Trophoblast cell (in vitro differentiated cells and primary cell): ENCODE results near the gene STARD6.

Experiments used
- DNase-seq, 2 donors: peaks; one replicate each; pipeline ENCODE4 v3.0.0-alpha.2; 2016
- H2AFZ ChIP-seq: 2 replicates; pipeline ENCODE4 v1.6.1; 2013; ENCODE audit warnings: low read length, moderate library complexity, mild to moderate bottlenecking; ENCODE audit not compliant: insufficient read depth, poor library complexity
- H2AK5ac ChIP-seq: 2 replicates; pipeline ENCODE4 v1.6.1; 2013; ENCODE audit warnings: mild to moderate bottlenecking, low read length
- H2BK120ac ChIP-seq: 2 replicates; pipeline ENCODE4 v1.6.1; 2013; ENCODE audit warnings: low read length, mild to moderate bottlenecking, moderate library complexity; ENCODE audit not compliant: insufficient read depth, poor library complexity
- H2BK12ac ChIP-seq: 2 replicates; pipeline ENCODE4 v1.6.1; 2013; ENCODE audit warnings: mild to moderate bottlenecking, low read length, moderate library complexity
- H2BK5ac ChIP-seq: 2 replicates; pipeline ENCODE4 v1.6.1; 2013; ENCODE audit warnings: low read length, low read depth, moderate library complexity, mild to moderate bottlenecking; ENCODE audit not compliant: poor library complexity
- H3K14ac ChIP-seq: 2 replicates; pipeline ENCODE4 v1.6.1; 2013; ENCODE audit warnings: mild to moderate bottlenecking, low read length
- H3K18ac ChIP-seq: 2 replicates; pipeline ENCODE4 v1.6.1; 2013; ENCODE audit warnings: mild to moderate bottlenecking, low read length
- H3K23ac ChIP-seq: 2 replicates; pipeline ENCODE4 v1.6.1; 2013; ENCODE audit warnings: low read length
- H3K27ac ChIP-seq: 2 replicates; pipeline ENCODE4 v1.5.1; 2013; ENCODE audit warnings: low read depth, mild to moderate bottlenecking, inconsistent platforms, low read length, moderate library complexity
- H3K27me3 ChIP-seq: 2 replicates; pipeline ENCODE4 v1.6.1; 2013; ENCODE audit warnings: inconsistent platforms, mild to moderate bottlenecking, low read length, moderate library complexity; ENCODE audit not compliant: insufficient read depth
- H3K36me3 ChIP-seq, 2 experiments: 1 replicate in 1 of 2; 2 replicates in 1 of 2; pipeline ENCODE4 v1.6.1; 2013; ENCODE audit warnings: low read length in 2 of 2, mild to moderate bottlenecking in 2 of 2, moderate library complexity in 1 of 2; ENCODE audit not compliant: insufficient read depth in 2 of 2, control insufficient read depth in 1 of 2
- H3K4ac ChIP-seq: 2 replicates; pipeline ENCODE4 v1.6.1; 2013; ENCODE audit warnings: low read depth, mild to moderate bottlenecking, low read length, moderate library complexity
- H3K4me1 ChIP-seq, 2 experiments: 1 replicate in 1 of 2; 2 replicates in 1 of 2; pipeline ENCODE4 v1.6.1; 2013; ENCODE audit warnings: low read length in 2 of 2, mild to moderate bottlenecking in 2 of 2, moderate library complexity in 1 of 2; ENCODE audit not compliant: insufficient read depth in 2 of 2, control insufficient read depth in 1 of 2
- H3K4me2 ChIP-seq: 2 replicates; pipeline ENCODE4 v1.6.1; 2013; ENCODE audit warnings: inconsistent platforms, mild to moderate bottlenecking, low read length, moderate library complexity
- H3K4me3 ChIP-seq: 2 replicates; pipeline ENCODE4 v1.5.1; 2013; ENCODE audit warnings: mild to moderate bottlenecking, low read depth, low read length, inconsistent platforms
- H3K79me1 ChIP-seq: one replicate; pipeline ENCODE4 v1.6.1; 2013; ENCODE audit warnings: low read length
- H3K79me2 ChIP-seq: 2 replicates; pipeline ENCODE4 v1.6.1; 2013; ENCODE audit warnings: low read length, mild to moderate bottlenecking; ENCODE audit not compliant: control insufficient read depth, insufficient read depth, poor library complexity
- H3K9ac ChIP-seq: 2 replicates; pipeline ENCODE4 v1.6.1; 2013; ENCODE audit warnings: mild to moderate bottlenecking, low read length
- H3K9me3 ChIP-seq: 2 replicates; pipeline ENCODE4 v1.6.1; 2013; ENCODE audit warnings: low read depth, mild to moderate bottlenecking, control low read depth, inconsistent platforms, low read length; ENCODE audit not compliant: insufficient read depth
- H4K12ac ChIP-seq: 2 replicates; pipeline ENCODE4 v1.6.1; 2013; ENCODE audit warnings: low read depth, mild to moderate bottlenecking, low read length, moderate library complexity
- H4K8ac ChIP-seq: 2 replicates; pipeline ENCODE4 v1.6.1; 2013; ENCODE audit warnings: low read depth, mild to moderate bottlenecking, low read length, moderate library complexity
- H4K91ac ChIP-seq: one replicate; pipeline ENCODE4 v1.6.1; 2013; ENCODE audit warnings: low read depth, mild to moderate bottlenecking, low read length, moderate library complexity
- WGBS: extraction: QIAGEN DNeasy Blood & Tissue Kit; methylation state at CpG from one replicate; pipeline ENCODE4 v1.1.7; 2013; ENCODE audit warnings: missing lambda C conversion rate; ENCODE audit not compliant: insufficient read length, insufficient coverage; ENCODE audit errors: extremely low coverage; 5-methylcytosine and 5-hydroxymethylcytosine counted together

STARD6 gene

DNA sequence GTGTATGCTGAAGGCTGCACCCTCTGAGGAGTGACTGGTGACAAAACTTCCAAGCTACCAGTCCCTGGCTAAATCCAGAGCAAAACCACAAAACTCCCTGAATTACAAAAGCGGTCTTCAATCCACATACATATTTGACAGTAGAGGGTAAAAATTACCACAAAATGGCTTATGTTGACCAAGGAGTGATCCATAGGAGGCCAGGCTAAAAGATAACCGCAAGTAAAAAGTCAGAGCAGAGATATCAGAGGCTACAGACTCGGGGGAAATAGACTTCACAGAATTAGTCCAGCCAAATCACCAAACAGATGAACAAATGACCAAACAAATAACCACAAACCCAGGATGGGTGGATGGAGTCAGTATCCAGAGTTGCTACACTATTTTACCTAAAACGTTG is 19.4 kb downstream of the STARD6 start:
- Histone ChIP-seq H3K27me3 (no peaks in the 10 kb centered on the region), H3K23ac (no peak overlapping the region), H3K4me3 (no peak overlapping the region)

DNA sequence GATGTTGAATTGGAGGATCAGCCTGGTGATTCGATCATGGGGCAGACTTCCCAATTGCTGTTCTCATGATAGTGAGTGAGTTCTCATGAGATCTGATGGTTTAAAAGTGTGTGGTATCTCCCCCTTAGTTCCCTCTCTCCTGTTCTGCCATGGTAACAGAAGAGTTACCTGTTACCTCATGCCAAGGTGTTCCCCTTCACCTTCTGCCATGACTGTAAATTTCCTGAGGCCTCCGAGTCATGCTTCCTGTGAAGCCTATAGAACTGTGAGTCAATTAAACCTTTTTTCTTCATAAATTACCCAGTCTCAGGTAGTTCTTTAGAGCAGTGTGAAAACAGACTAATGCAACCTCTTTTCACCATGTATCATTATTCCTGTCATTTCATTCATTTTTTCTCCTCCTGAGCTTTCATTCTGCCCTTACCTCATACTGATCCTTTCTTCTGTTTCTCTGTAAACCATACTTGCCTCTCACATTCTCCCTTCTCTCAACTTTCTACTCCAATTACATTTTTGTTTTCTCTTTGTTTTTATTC is 22.0 kb downstream of the STARD6 start:
- Histone ChIP-seq H3K23ac (no peak overlapping the region), H4K12ac (no peak overlapping the region), H2AK5ac (no peak overlapping the region), H4K91ac (no peak overlapping the region), H3K27ac (no peak overlapping the region), H3K9ac (no peak overlapping the region), H3K9me3 (peaks cover 3% of the 10 kb centered on the region), H3K27me3 (no peaks in the 10 kb centered on the region), H2BK12ac (no peak overlapping the region), H3K79me2 (no peaks in the 10 kb centered on the region), H3K36me3 (no peaks in the 10 kb centered on the region), H2BK120ac (no peak overlapping the region), H4K8ac (no peak overlapping the region), H3K4ac (no peak overlapping the region), H2AFZ (no peak overlapping the region), H3K79me1 (no peaks in the 10 kb centered on the region), H2BK5ac (no peak overlapping the region), H3K4me1 (no peaks in the 10 kb centered on the region), H3K18ac (no peak overlapping the region), H3K4me3 (no peak overlapping the region), H3K14ac (no peak overlapping the region), H3K4me2 (no peak overlapping the region)
- WGBS = no CpG with 5 or more reads among the region's 2 CpGs
- no peak for DNase-seq

More for the DNA sequence above, 19.4 kb downstream of the STARD6 start:
- H3K79me1 ChIP-seq = no peaks in the 10 kb centered on the region
- no peak overlapping the region for H3K9ac ChIP-seq
- no peaks in the 10 kb centered on the region for H3K79me2 ChIP-seq
- no peak for DNase-seq
- H3K18ac ChIP-seq = no peak overlapping the region
- no peak overlapping the region for H3K4ac ChIP-seq
- H4K12ac ChIP-seq = no peak overlapping the region
- H2BK12ac ChIP-seq = no peak overlapping the region
- H3K14ac ChIP-seq = no peak overlapping the region
- H3K4me2 ChIP-seq = no peak overlapping the region
- no peak overlapping the region for H4K8ac ChIP-seq
- no peak overlapping the region for H4K91ac ChIP-seq
- no peaks in the 10 kb centered on the region for H3K9me3 ChIP-seq
- H2AK5ac ChIP-seq = no peak overlapping the region
- H2BK120ac ChIP-seq = no peak overlapping the region
- no peak overlapping the region for H2BK5ac ChIP-seq
- no peaks in the 10 kb centered on the region for H3K4me1 ChIP-seq
- no peak overlapping the region for H3K27ac ChIP-seq
- no peak overlapping the region for H2AFZ ChIP-seq
- no CpG with 5 or more reads among the region's 4 CpGs for WGBS
- no peaks in the 10 kb centered on the region for H3K36me3 ChIP-seq

DNA sequence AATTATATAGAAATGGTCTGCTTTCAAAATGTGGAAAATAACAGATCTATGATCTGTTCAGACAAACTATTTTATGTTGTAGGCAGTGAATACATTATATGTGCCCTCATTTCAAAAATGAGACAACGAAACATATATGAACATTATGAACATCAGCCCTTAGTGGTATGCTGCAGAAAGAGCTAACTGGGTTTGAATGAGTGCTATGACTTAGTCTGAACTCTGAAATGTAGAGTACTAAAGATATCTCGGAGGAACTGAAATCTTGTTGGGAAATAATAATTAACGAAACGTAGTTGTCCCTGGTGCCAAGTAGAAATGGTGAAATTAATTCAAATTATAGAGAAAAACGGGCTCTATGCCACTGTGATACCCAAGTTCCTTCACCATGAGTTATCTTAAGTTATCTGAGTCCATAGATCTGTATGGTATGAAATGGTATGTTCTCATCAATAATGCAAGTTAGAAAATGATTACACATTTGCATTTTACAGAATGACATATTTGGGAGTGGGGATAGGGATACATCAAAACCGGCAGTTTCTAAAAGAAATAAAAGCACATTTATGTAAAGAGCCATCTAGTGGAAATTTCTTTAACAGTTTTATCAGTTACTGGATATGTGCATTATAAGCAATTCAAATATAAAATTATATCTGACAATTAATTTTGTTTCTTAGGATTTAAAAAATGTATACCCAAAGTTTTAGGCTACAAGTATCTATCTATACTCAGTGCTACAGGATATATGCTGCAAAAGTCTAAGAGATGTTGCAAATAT is 26.7 kb downstream of the STARD6 start:
- Histone ChIP-seq H2AFZ (no peak overlapping the region), H3K18ac (no peak overlapping the region), H2BK12ac (no peak overlapping the region), H4K91ac (no peak overlapping the region), H3K14ac (no peak overlapping the region), H3K79me1 (no peaks in the 10 kb centered on the region), H3K4ac (no peak overlapping the region), H3K9ac (no peak overlapping the region), H3K27ac (no peak overlapping the region), H3K4me2 (no peak overlapping the region), H2BK120ac (no peak overlapping the region), H3K36me3 (no peaks in the 10 kb centered on the region), H3K27me3 (no peaks in the 10 kb centered on the region), H3K79me2 (no peaks in the 10 kb centered on the region), H3K9me3 (peaks cover 3% of the 10 kb centered on the region), H3K4me1 (no peaks in the 10 kb centered on the region), H2AK5ac (no peak overlapping the region), H3K4me3 (no peak overlapping the region), H3K23ac (no peak overlapping the region), H4K8ac (no peak overlapping the region), H4K12ac (no peak overlapping the region), H2BK5ac (no peak overlapping the region)
- WGBS = no CpG with 5 or more reads among the region's 6 CpGs
- DNase-seq = no peak

DNA sequence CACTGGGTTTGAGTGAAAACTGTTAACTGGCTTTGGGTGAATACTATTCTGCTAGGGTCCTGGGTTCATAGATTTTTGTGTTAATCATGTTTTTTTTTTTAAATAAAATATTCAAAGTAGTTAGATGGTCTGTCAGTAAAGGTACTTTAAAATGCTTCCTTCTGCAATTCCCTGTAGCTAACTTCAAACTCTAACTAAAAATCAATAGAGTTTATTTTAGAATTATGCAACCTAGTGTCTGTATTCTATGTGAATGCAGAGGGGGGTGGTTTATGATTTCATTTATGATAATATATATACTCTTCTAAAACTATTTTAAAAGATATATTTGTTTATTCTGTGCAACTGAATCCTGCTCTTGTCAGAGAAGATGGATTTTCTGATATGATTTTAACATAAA is 27.9 kb downstream of the STARD6 start:
- H3K14ac ChIP-seq = no peak overlapping the region
- no peak overlapping the region for H3K4me2 ChIP-seq
- no peaks in the 10 kb centered on the region for H3K4me1 ChIP-seq
- no peak overlapping the region for H3K4me3 ChIP-seq
- H3K79me2 ChIP-seq = no peaks in the 10 kb centered on the region
- no peak overlapping the region for H3K23ac ChIP-seq
- no peak overlapping the region for H3K27ac ChIP-seq
- H3K36me3 ChIP-seq = no peaks in the 10 kb centered on the region
- H2AFZ ChIP-seq = no peak overlapping the region
- H2BK5ac ChIP-seq = no peak overlapping the region
- H4K8ac ChIP-seq = no peak overlapping the region
- H2BK12ac ChIP-seq = no peak overlapping the region
- DNase-seq = no peak
- H3K18ac ChIP-seq = no peak overlapping the region
- H2AK5ac ChIP-seq = no peak overlapping the region
- H3K79me1 ChIP-seq = no peaks in the 10 kb centered on the region
- no peak overlapping the region for H3K4ac ChIP-seq
- no peak overlapping the region for H3K9ac ChIP-seq
- peaks cover 3% of the 10 kb centered on the region for H3K9me3 ChIP-seq
- no peak overlapping the region for H4K12ac ChIP-seq
- H4K91ac ChIP-seq = no peak overlapping the region
- no peak overlapping the region for H2BK120ac ChIP-seq
- H3K27me3 ChIP-seq = no peaks in the 10 kb centered on the region
